Measurements from ENCODE around the gene MLH1. TPM values are rescaled to one million over a fixed set of nuclear protein-coding genes. Genes with fewer than 3 reads are reported as not detected.

Gene MLH1
- total RNA-seq, 1 experiment from 2014 or later: 56.9 TPM

DNA sequence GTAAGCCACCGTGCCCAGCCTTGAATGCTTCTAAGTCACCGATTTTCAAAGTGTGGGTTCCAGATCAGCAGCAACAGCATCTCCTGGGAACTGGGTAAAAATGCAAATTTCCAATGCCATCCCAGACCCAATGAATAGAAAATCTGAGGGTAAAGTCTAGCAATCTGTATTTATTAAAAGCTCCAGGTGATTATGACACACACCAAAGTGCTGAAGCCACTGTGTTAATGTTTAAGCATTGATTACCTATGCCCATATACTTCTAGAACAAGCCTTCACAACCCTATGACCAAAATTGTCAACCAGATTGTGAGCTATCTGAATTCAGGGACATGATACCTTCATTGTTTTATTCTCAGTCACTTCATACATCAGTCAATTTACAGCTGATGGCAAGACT is 94.6 kb downstream of the MLH1 start:
- DNase-seq (ENCODE audit: low read depth): no peak

- no peak for DNase-seq (ENCODE audit: low read depth)
Measured at GRCh38 chr3:37092484-37092883, 99.2 kb downstream of the MLH1 start.

GRCh38 chr3:37093481-37093880 is 100.2 kb downstream of the MLH1 start:
- DNase-seq (ENCODE audit: low read depth): no peak

DNA sequence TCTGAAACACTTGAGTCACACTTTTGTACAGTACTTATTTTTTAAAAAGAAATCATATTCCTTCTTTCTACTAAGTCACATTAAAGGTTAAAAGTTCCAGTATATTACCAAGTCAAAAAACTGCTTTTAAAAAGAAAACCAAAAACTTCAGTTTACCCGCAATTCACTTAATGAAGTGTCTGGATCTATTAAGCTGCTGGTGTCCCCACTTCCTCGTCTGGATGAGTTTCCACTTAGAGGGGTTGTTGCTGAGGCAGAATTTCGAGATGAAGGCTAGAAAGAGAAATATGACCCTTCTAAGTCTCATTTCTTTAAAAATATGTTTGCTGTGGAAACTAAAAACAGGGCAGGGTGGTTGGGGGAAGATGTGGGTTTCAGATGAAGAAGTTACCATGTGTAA is 101.3 kb downstream of the MLH1 start:
- DNase-seq (ENCODE audit: low read depth): no peak

DNA sequence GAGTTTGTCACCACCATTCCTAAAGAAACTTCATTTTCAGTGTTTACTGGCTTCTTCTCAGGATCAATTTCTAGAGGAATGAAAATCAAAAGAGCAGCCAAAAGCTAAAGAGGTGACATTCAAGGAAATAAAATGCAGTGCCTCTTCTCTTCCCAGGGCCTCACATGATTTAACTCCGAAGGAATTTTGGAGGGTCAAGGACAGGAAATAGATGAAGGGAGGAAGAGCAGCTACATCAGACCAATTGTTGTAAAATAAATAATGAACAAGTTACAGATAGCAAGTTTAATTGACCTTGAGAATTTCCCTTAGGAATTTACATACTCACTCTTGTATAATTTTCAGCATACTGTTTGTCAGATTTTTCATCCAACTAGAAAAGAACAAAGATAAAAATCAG is 103.0 kb downstream of the MLH1 start:
- DNase-seq (ENCODE audit: low read depth): peak; percentile 74

GRCh38 chr3:37096975-37097374 is 103.7 kb downstream of the MLH1 start:
- DNase-seq (ENCODE audit: low read depth): peak; percentile 24

DNA sequence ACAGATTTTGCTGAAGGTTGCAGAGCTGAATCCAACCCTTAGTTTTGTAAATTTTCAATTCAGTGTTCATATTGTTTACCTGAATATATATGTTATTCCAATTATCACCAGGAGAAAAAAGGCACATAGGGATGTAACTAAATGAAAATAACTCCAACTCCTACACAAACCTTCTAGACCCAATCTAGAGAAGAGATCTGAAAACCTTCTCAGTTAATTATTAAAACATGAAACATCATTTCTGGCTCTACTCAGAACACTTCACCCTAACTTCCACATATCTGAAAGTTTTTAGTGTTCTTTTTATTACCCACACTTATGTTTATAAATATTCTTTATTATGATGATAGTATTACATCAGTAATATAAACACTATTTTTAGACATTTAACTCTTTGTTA is 104.5 kb downstream of the MLH1 start:
- no peak for DNase-seq (ENCODE audit: low read depth)

- DNase-seq (ENCODE audit: low read depth): no peak
Measured at GRCh38 chr3:37098884-37099283, 105.6 kb downstream of the MLH1 start.

- DNase-seq (ENCODE audit: low read depth): no peak
Measured at GRCh38 chr3:37099469-37099868, 106.2 kb downstream of the MLH1 start.

GRCh38 chr3:37100411-37100810 is 107.1 kb downstream of the MLH1 start:
- no peak for DNase-seq (ENCODE audit: low read depth)

Small RNA genes within 50 kb of the gene (small RNA-seq; reads per million reads assigned to genes)
- gene RF00019: not detected
- not detected for gene RNU6ATAC4P

Other genes with a start within 250 kb of the MLH1 start
- gene DCLK3, start 229.0 kb upstream of the MLH1 start, total RNA-seq (2014; rRNA removed; shearing (Covaris generic)): not detected in 2 replicates
- gene TRANK1, start 48.5 kb upstream of the MLH1 start, total RNA-seq (2014; rRNA removed; shearing (Covaris generic)): 0.97 and 1.4 TPM in 2 replicates
- 7.2 and 9.8 TPM in 2 replicates for gene EPM2AIP1, start 387 bp upstream of the MLH1 start, total RNA-seq (2014; rRNA removed; shearing (Covaris generic))
- 43.7 and 48.7 TPM in 2 replicates for gene LRRFIP2, start 181.1 kb downstream of the MLH1 start, total RNA-seq (2014; rRNA removed; shearing (Covaris generic))
- 29.7 and 30.0 TPM in 2 replicates for gene GOLGA4, start 249.8 kb downstream of the MLH1 start, total RNA-seq (2014; rRNA removed; shearing (Covaris generic))